ENCODE results near the gene KBTBD4.
A peak's percentile ranks its signal among the peaks of the same experiment; 100 is the strongest.

Gene KBTBD4

GRCh38 chr11:47523490-47524225 is 55.1 kb downstream of the KBTBD4 start:
- ATAC-seq (replicated peaks) (peak; percentile 81), DNase-seq (peak in 2 of 3 experiments; percentile 6 to 11)
- peak overlapping the region; percentile 43 to 47 for H3K4me3 Mint-ChIP-seq
- H3K9me3 Mint-ChIP-seq, result no peaks in the 10 kb centered on the region
- H3K27me3 Mint-ChIP-seq, result no peaks in the 10 kb centered on the region
- peaks cover 39 to 57% of the 10 kb centered on the region in 2 donors for H3K4me1 Mint-ChIP-seq (ENCODE audit: low read depth in 2 of 2)
- H3K27ac Mint-ChIP-seq, result peak overlapping the region; percentile 62 to 87
- H3K36me3 Mint-ChIP-seq (ENCODE audit: insufficient read depth), result peaks cover 22% of the 10 kb centered on the region
